ENCODE results near the gene GAB2.
"Not testable (repeated sequence)": the region's sequence is repeated elsewhere in the genome, so short reads cannot be mapped to it uniquely, and the experiment has no call there.

Gene GAB2

DNA sequence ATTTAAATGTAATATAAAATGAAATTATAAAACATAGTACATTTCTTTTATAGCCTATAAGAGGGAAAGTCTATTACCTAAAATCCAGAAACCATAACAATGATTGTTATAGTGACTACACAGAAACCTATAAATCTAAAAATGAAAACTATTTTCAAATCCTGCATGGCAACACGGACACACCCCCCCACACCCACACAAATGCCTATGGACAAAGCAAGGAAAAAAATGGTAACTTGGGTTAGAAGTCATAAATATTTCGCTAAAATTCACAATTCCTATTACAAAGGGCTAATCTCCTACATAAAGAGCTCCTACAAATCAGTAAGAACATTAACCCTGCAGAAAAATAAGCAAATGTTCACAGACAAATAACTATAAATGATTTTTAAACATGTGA lies 56.4 kb downstream of the GAB2 start:
- no peak for DNase-seq

- DNase-seq = no peak
Measured at GRCh38 chr11:78359921-78360320, 57.7 kb downstream of the GAB2 start.

DNA sequence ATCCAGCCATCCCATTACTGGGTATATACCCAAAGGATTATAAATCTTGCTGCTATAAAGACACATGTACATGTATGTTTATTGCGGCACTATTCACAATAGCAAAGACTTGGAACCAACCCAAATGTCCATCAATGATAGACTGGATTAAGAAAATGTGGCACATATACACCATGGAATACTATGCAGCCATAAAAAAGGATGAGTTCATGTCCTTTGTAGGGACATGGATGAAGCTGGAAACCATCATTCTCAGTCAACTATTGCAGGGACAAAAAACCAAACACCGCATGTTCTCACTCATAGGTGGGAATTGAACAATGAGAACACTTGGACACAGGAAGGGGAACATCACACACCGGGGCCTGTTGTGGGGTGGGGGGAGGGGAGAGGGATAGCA lies 59.7 kb downstream of the GAB2 start:
- DNase-seq = not testable (repeated sequence)

GRCh38 chr11:78357425-78357824 lies 60.2 kb downstream of the GAB2 start:
- not testable (repeated sequence) for DNase-seq

DNA sequence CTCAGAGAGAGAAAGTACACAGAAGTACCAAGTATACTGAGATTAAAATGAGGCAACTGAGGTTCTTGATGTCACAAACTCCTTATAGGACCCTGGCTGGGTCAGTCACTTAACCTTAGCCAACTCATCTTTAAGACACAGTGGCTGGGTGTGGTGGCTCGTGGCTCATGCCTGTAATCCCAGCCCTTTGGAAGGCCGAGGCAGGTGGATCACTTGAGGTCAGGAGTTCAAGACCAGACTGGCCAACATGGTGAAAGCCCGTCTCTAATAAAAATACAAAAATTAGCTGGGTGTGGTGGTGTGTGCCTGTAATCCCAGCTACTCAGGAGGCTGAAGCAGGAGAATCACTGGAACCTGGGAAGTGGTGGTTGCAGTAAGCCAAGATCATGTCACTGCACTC lies 61.9 kb downstream of the GAB2 start:
- DNase-seq = not testable (repeated sequence)

DNA sequence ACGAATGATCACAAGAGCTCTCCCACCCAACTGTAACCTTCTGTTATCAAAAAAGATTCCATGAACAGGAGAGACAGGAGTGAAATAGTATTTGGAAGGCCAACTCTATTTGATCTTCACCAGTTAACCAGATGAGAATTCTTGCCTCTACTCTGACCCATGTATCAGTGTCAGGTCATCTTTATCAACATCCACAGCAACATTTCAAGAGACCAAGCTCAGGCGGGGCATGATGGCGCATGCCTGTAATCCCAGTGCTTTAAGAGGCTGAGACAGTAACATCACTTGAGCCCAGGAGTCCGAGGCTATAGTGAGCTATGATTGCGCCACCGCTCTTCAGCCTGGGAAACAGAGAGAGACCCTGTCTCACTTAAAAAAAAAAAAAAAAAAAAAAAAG lies 62.3 kb downstream of the GAB2 start:
- no peak for DNase-seq

DNA sequence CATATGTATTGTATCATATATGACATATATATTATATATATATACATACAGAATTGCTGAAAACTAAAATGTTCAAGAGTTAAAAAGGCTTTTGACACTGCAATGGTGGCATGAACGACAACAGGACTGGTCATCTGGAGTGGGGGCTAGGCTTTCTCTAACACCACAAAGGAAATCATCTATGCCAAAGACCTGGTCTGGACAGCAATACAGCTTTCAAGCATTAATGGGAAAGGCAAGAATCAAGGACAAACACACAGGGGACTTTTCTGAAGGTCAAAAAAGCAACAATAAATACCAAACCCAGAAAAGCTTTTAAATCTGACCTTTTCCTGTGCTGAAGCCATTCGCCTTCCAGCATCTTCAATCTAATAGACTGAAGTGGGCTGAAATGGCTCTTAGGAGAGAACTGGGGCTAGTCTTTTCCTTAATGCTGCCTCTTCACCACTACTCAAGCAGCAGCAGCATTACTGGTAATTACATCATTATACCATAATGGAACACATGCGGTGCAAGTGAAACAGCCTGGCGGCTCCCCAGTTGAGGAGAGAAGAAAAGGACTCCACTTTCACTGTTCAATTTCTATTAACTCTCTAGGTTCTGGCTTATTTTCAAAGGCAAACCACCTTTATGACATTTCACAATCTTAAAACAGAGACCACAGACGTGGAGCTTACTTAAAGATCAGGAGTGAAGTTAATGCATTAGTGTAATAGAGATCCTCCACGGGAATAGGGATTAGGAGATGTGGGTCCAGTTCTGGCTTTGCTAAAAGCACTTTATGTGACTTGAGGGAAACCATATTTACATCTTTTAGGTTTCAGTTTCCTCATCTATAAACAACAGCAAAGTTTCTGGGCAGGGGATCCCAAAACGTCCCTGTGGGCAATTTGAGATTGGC lies 63.0 kb downstream of the GAB2 start:
- no peak for DNase-seq

DNA sequence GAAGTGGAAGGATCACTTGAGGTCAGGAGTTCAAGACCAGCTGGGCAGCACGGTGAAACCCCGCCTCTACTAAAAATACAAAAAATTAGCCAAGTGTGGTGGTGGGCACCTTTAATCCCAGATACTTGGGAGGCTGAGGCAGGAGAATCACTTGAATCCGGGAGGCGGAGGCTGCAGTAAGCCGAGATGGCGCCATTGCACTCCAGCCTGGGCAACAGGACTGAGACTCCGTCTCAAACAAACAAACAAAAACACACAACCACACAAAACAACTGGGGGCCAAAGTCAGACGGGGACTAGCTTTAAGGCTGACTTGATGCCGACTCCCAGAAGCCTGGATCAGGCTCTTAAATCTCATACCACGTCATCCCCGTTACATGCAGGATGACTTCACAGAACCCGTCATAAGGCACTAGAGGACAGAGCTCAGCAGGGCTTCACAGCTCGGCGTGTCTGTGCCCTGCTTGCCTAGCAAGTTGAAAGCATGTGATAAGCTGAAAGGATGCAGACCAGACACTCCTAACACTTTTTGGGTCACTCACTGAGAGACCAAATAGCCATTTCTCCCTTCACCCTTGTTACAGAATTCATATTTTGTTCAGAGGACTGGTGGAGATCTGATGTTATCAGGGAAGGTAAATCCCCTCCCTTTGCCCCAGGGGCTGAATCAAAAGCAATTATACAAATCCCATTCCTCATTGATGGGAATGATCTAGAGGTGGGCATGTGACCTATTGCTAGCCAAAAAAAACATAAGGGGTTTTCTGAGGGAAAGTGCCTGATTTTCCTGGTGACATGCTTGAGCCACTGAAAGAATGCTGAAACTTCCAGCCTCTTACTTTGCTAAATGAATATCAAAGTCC lies 65.4 kb downstream of the GAB2 start:
- no peak for DNase-seq

- no peak for DNase-seq
Measured at GRCh38 chr11:78351193-78351592, 66.4 kb downstream of the GAB2 start.

GRCh38 chr11:78350646-78351165 lies 66.9 kb downstream of the GAB2 start:
- no peak for DNase-seq

GRCh38 chr11:78350091-78350645 lies 67.5 kb downstream of the GAB2 start:
- DNase-seq = no peak

DNA sequence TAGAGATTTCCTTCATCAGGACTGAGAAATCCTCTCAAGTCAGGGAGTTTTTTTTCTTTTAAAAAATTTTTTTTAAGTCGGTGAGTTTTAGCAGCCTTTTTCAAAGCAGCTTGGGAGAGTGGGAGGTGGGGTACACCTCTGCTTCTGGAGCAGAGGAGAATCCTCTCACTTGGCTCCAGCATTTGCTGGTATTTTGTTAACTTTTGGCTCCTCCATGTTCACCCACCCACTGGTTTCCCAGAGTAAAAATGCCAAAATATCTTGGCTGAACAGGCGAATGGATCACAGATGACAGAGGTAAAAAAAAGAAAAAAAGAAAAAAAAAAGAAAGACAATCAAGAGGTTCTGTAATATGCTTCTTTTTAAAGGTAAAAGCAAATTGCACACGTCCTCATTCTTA lies 68.0 kb downstream of the GAB2 start:
- DNase-seq = no peak

DNA sequence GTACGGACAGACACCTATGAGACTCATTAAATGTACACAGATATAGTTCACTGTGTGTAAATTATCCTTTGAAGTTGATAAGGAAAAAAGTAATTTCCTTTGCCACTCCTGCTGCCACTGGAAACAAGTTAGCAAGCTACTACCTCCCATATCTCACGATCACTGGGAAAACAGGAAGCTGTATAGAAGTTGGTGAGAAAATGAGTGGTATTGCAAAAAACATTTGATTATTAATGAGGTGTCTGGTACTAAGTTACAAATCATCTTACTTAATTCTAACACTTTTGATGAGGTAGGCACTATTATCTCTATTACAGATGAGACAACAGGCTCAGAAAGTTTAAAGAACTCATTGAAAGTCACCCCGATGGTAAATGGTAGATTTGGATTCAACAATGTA lies 68.5 kb downstream of the GAB2 start:
- DNase-seq = no peak

DNA sequence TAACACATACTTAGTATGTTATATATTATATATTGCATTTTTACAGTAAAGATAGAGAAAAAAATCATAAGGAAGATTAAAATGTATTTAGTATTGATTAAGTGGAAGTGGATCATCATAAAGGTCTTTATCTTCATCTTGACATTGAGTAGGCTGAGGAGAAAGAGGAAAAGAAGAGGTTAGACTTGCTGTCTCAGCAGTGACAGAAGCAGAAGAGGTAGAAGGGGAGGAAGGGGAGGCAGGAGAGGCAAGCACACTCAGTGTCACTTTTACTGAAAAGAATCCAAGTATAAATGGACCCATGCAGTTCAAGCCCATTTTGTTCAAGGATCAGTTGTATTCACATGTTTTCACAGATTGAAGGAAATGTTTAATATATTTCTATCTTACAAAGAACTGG lies 69.7 kb downstream of the GAB2 start:
- no peak for DNase-seq

DNA sequence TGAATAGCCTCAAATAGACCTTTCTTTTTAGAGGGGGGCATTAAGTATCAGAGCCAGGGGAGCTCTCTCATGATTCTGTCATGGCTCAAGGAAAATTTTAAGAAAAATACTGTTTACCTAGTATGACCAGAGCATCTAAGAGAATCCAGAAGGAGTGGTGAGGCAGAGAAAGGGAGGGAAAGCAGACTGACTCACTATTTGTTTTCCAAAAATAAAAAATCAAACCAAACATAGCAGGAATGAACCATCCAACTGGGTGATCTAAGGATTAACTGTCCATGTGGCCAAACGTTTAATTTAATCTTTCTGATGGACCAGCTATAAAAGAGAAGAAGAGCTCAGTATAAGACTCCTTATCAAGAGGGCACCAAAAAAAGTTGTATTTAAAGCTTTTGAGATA lies 70.8 kb downstream of the GAB2 start:
- DNase-seq = no peak

- no peak for DNase-seq
Measured at GRCh38 chr11:78345450-78345849, 72.2 kb downstream of the GAB2 start.

DNA sequence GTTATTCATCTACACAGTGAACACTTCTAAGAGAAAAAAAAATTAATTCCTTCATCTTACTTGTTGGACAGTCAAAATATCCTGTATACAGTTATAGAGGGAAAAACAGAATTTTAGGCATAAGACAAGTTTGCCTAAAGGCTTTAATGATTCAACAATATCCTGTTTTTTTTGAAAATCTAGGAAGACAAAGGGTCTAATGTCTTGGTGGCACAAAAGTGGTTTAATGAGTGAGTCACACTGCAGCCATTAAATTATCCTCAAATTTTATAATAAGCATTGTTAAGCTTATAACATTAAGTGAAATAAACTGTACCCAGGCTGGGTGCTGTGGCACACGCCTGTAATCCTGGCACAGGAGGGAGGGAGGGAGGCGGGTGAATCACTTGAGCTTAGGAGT lies 72.9 kb downstream of the GAB2 start:
- DNase-seq = no peak

GRCh38 chr11:78344094-78344493 lies 73.5 kb downstream of the GAB2 start:
- DNase-seq = no peak

DNA sequence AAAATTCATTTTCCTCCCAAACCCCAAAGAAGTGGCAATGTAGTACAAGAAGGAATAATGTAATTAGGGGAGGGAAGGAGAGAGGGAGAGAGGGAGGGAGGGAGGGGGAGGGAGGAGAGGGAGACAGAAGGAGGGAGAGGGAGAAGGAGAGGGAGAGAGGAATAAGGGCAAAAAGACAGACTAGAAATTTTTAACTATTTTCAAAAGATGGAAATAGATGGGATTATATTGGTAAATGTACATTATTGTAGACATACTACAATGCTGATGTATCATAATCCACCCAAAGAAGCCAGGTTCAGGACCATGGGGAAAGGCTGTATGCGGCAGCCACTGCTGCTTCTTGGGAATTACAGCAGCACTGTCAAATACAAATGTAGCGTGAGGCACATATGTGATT lies 74.3 kb downstream of the GAB2 start:
- DNase-seq = no peak

GRCh38 chr11:78341841-78342240 lies 75.8 kb downstream of the GAB2 start:
- DNase-seq = no peak

DNA sequence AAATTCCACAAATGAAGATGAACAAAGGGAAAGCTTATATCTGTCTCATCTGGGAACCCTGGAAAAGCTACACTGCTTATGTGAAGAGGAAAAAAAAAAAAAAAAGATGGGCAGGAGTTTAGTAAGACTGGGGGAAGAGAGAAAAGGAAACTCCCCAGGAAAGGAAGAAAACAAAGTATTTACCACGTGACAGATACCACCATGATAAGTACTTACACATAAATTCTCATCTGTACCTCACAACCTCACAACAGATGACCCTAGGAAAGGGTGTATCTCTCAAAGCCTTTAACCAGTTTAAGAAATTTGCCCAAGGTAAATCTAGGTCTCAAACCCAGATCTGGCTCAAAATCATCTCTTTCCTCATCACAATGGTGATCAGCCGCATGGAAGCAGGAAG lies 77.1 kb downstream of the GAB2 start:
- DNase-seq = no peak

- DNase-seq = no peak
Measured at GRCh38 chr11:78339945-78340344, 77.7 kb downstream of the GAB2 start.

DNA sequence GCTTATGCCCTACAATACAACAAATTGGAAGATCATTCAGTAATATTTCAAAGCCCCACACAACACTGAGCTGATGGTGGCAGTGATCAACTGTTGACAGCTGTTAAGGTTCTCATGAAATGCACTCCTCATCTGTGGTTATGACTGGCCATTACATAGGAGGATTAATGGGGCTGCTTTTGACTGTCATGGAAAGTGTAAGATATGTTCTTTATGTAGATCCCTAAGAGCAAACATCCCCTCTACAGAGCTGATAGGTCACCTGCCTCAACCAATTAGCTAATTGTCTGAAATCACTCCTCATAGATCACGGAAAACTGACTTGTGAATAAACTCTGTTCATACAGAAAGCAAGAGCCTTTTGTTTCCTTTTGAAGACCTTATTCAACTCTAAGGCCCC lies 78.1 kb downstream of the GAB2 start:
- DNase-seq = no peak

GRCh38 chr11:78338702-78339101 lies 78.9 kb downstream of the GAB2 start:
- no peak for DNase-seq
